Mesendoderm (in vitro differentiated cells): ENCODE results near the gene PCSK1.
A peak's percentile ranks its signal among the peaks of the same experiment; 100 is the strongest.

Source experiments
- DNase-seq: peaks from one replicate; pipeline ENCODE4 v3.0.0; 2013
- H2AK5ac ChIP-seq: 2 replicates; pipeline ENCODE4 v1.6.1; 2013; ENCODE audit warnings: low read length, inconsistent platforms
- H2BK120ac ChIP-seq: 2 replicates; pipeline ENCODE4 v1.6.1; 2013; ENCODE audit warnings: low read depth, mild to moderate bottlenecking, low read length, moderate library complexity, mixed read lengths
- H2BK15ac ChIP-seq: replicated peaks from 2 replicates; pipeline ENCODE4 v1.6.1; 2013; ENCODE audit warnings: low read depth, mild to moderate bottlenecking, moderate library complexity
- H2BK5ac ChIP-seq: 2 replicates; pipeline ENCODE4 v1.6.1; 2013; ENCODE audit warnings: low read length, inconsistent platforms
- H3K18ac ChIP-seq: 2 replicates; pipeline ENCODE4 v1.6.1; 2013; ENCODE audit warnings: mild to moderate bottlenecking, low read length, mixed read lengths
- H3K23ac ChIP-seq: one replicate; pipeline ENCODE4 v1.6.1; 2013; ENCODE audit warnings: low read length
- H3K27ac ChIP-seq: 2 replicates; pipeline ENCODE4 v1.5.1; 2013; ENCODE audit warnings: low read depth, mild to moderate bottlenecking, inconsistent platforms, low read length, moderate library complexity
- H3K27me3 ChIP-seq: 2 replicates; pipeline ENCODE4 v1.6.1; 2013; ENCODE audit warnings: low read length, control low read depth, mild to moderate bottlenecking, inconsistent platforms; ENCODE audit not compliant: insufficient read depth, poor library complexity
- H3K36me3 ChIP-seq: 2 replicates; pipeline ENCODE4 v1.6.1; 2013; ENCODE audit warnings: low read length, inconsistent platforms; ENCODE audit not compliant: control insufficient read depth, insufficient read depth
- H3K4ac ChIP-seq: one replicate; pipeline ENCODE4 v1.6.1; 2013; ENCODE audit warnings: low read depth, mild to moderate bottlenecking, low read length, moderate library complexity
- H3K4me1 ChIP-seq: 2 replicates; pipeline ENCODE4 v1.6.1; 2013; ENCODE audit warnings: low read depth, low read length, inconsistent platforms; ENCODE audit not compliant: control insufficient read depth
- H3K4me2 ChIP-seq: 2 replicates; pipeline ENCODE4 v1.6.1; 2013; ENCODE audit warnings: low read length
- H3K4me3 ChIP-seq: 2 replicates; pipeline ENCODE4 v1.5.1; 2013; ENCODE audit warnings: mild to moderate bottlenecking, low read length
- H3K56ac ChIP-seq: one replicate; pipeline ENCODE4 v1.6.1; 2013; ENCODE audit warnings: low read length
- H3K79me1 ChIP-seq: 2 replicates; pipeline ENCODE4 v1.6.1; 2013; ENCODE audit warnings: low read length, inconsistent platforms
- H3K79me2 ChIP-seq: 2 replicates; pipeline ENCODE4 v1.6.1; 2013; ENCODE audit warnings: mild to moderate bottlenecking, low read length; ENCODE audit not compliant: control insufficient read depth, insufficient read depth
- H3K9ac ChIP-seq: 2 replicates; pipeline ENCODE4 v1.6.1; 2013; ENCODE audit warnings: low read length, inconsistent platforms
- H4K5ac ChIP-seq: one replicate; pipeline ENCODE4 v1.6.1; 2013; ENCODE audit warnings: low read length
- H4K8ac ChIP-seq: one replicate; pipeline ENCODE4 v1.6.1; 2013; ENCODE audit warnings: low read depth, mild to moderate bottlenecking, control low read depth, low read length, moderate library complexity
- WGBS: extraction: QIAGEN DNeasy Blood & Tissue Kit; methylation state at CpG from one replicate; pipeline ENCODE4 v1.1.7; 2013; ENCODE audit warnings: low lambda C conversion rate, missing lambda C conversion rate; ENCODE audit not compliant: insufficient coverage; ENCODE audit errors: extremely low coverage; 5-methylcytosine and 5-hydroxymethylcytosine counted together

PCSK1 gene

DNA sequence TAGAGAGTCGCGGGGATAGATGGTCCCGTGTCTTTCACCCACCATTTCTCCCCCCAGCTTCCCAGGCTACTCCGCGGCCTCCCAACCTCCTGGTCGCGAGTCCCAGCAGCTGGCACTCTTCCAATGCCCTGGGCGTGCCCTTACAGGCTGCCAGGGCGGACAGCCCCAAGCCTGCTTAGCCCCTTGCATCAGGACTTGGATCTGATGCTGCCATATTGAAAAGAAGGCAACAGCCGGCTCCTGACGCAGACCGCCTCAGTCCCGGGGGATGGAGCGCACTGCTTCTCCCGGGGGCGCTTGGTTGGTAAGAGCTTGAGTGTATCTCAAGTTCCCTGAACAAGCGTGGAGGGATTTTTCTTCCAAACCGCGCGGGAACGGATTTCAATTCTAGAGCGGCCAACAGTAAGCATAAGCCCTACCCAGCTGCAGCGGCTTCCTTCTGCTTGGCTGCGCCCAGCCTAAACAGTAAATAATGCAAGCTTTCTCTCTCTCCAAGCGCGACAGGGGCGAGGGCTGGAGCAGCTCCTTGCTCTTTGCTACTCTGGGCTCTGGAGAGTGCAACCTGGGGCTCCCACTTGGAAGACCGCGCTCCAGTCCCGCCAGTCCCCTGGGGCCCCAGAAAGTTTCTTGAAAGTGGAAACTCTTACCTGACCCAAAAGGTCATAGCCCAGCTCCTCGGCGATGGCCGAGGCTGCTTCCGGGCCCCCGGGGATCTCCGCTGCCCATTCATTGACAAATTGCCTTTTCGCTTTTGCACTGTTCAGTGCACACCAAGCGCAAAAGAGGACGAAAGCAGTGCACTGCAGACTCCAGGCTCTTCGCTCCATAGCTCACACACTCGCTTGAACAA, 607 bp downstream of the PCSK1 start:
- peak overlapping the region; percentile 48 for H3K23ac ChIP-seq
- peaks cover 6% of the 10 kb centered on the region for H3K27me3 ChIP-seq
- H3K4me2 ChIP-seq, result peak overlapping the region; percentile 99
- peak; percentile 78 for DNase-seq
- peak overlapping the region; percentile 61 for H3K4me3 ChIP-seq
- no peaks in the 10 kb centered on the region for H3K36me3 ChIP-seq
- H2BK15ac ChIP-seq, result no peak overlapping the region
- H3K18ac ChIP-seq, result no peak overlapping the region
- H3K4ac ChIP-seq, result no peak overlapping the region
- H2AK5ac ChIP-seq, result no peak overlapping the region
- no peak overlapping the region for H4K8ac ChIP-seq
- H3K79me1 ChIP-seq, result no peaks in the 10 kb centered on the region
- H2BK120ac ChIP-seq, result no peak overlapping the region
- H3K4me1 ChIP-seq, result no peaks in the 10 kb centered on the region
- no peaks in the 10 kb centered on the region for H3K79me2 ChIP-seq
- H3K27ac ChIP-seq, result no peak overlapping the region
- peak overlapping the region; percentile 44 for H3K56ac ChIP-seq
- H2BK5ac ChIP-seq, result no peak overlapping the region
- no peak overlapping the region for H3K9ac ChIP-seq
- no CpG with 5 or more reads among the region's 41 CpGs for WGBS
- H4K5ac ChIP-seq, result no peak overlapping the region

DNA sequence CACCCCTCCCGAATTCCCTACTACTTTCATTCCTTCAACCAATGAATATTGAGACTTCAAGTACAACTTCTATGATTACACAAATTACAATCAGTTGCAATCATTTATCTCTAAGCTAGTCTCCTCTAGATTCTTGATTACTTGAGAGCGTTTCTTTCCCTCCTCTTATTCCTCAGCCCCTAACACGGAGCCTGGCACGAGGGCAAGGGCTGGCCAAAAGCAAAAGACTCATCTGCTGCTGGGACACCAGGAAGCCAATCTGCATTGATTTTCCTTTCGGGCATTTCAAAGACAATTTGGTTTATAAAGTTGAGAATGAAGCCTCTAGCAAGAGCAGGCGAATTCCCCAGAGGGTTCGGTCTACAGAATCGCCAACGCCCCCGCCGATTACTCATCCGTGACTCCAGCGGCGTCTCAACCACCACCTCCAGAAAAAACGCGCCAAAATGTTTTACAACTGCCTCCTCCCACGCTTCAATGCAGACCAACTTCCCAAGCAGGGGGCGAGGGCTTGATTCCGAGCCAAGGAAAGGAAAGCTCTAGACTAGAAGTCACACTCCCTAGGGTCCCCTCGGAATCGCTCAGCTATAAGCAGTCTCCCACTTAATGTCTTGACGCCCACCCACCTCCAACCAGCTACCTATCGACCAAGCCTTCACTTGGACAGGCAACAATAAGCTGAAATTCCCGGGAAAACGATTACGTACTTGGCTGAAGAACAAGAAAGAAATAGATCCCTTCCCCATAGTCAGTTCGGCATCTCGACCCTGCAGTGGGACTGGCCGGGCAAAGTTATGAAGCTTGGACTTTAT, 1.5 kb downstream of the PCSK1 start:
- H3K79me2 ChIP-seq, result no peaks in the 10 kb centered on the region
- peak overlapping the region; percentile 13 for H3K9ac ChIP-seq
- H3K18ac ChIP-seq, result no peak overlapping the region
- H3K27ac ChIP-seq, result no peak overlapping the region
- no peak overlapping the region for H4K5ac ChIP-seq
- H3K36me3 ChIP-seq, result no peaks in the 10 kb centered on the region
- no peak overlapping the region for H2BK5ac ChIP-seq
- peaks cover 6% of the 10 kb centered on the region for H3K27me3 ChIP-seq
- WGBS, result no CpG with 5 or more reads among the region's 29 CpGs
- H3K4me2 ChIP-seq, result peak overlapping the region; percentile 99
- H4K8ac ChIP-seq, result no peak overlapping the region
- no peak overlapping the region for H2BK15ac ChIP-seq
- peak; percentile 64 for DNase-seq
- H2AK5ac ChIP-seq, result no peak overlapping the region
- H3K4ac ChIP-seq, result no peak overlapping the region
- no peak overlapping the region for H2BK120ac ChIP-seq
- H3K4me3 ChIP-seq, result peak overlapping the region; percentile 15
- H3K56ac ChIP-seq, result peak overlapping the region; percentile 35
- H3K79me1 ChIP-seq, result no peaks in the 10 kb centered on the region
- no peaks in the 10 kb centered on the region for H3K4me1 ChIP-seq
- no peak overlapping the region for H3K23ac ChIP-seq

DNA sequence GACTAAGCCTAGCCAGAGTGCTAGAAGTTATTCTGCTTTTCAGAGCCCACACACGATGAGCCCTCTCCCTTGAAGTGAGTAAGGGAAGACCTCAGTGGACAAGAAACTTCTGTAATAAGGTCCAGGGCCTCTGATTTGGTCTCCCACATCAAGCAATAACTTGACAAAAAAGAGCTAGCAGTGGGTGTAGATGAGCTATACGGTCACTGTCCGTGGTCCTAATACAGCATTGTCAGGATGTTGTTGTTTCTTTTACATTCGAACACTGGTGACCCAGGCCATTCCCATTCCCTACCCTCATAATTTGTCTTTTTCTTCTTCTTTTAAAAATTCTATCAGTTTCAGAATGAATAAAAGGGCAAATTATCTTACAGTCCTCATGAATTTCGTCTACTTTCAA, 5.2 kb downstream of the PCSK1 start:
- H3K27me3 ChIP-seq, result peaks cover 3% of the 10 kb centered on the region
- peak; percentile 57 for DNase-seq
- no peak overlapping the region for H4K8ac ChIP-seq
- H2BK15ac ChIP-seq, result no peak overlapping the region
- no peaks in the 10 kb centered on the region for H3K79me2 ChIP-seq
- no CpG with 5 or more reads among the region's 5 CpGs for WGBS
- no peaks in the 10 kb centered on the region for H3K79me1 ChIP-seq
- no peak overlapping the region for H3K27ac ChIP-seq
- no peak overlapping the region for H2BK5ac ChIP-seq
- H3K9ac ChIP-seq, result no peak overlapping the region
- no peak overlapping the region for H3K4me3 ChIP-seq
- no peak overlapping the region for H2BK120ac ChIP-seq
- no peaks in the 10 kb centered on the region for H3K4me1 ChIP-seq
- H3K23ac ChIP-seq, result no peak overlapping the region
- H3K36me3 ChIP-seq, result no peaks in the 10 kb centered on the region
- no peak overlapping the region for H3K4ac ChIP-seq
- no peak overlapping the region for H4K5ac ChIP-seq
- H3K4me2 ChIP-seq, result no peak overlapping the region
- no peak overlapping the region for H2AK5ac ChIP-seq
- no peak overlapping the region for H3K56ac ChIP-seq
- no peak overlapping the region for H3K18ac ChIP-seq

DNA sequence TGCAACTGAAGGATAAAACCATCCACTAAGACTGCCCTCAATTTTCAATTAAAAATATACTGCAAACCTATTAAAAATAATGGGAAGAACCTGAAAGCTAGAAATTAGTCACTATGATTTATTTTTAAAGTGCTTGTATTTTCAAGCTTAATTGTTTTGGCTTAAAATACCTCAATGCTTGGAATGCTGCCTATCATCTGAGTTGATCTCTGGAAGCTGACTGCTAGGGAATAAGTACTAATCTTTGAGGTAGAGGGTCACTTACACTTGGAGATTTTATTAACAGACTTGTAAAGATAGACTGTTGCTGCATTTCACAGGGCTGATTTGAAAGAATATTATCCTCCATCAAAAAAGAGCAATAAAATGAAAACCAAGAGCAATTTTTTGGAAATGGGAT, 6.2 kb downstream of the PCSK1 start:
- Histone ChIP-seq H3K36me3 (no peaks in the 10 kb centered on the region), H3K27me3 (peaks cover 3% of the 10 kb centered on the region), H3K4me2 (no peak overlapping the region), H4K8ac (no peak overlapping the region), H3K56ac (no peak overlapping the region), H3K18ac (no peak overlapping the region), H2AK5ac (no peak overlapping the region), H3K4me1 (no peaks in the 10 kb centered on the region), H3K79me1 (no peaks in the 10 kb centered on the region), H3K4ac (no peak overlapping the region), H4K5ac (no peak overlapping the region), H2BK120ac (no peak overlapping the region), H3K4me3 (no peak overlapping the region), H3K23ac (no peak overlapping the region), H3K27ac (no peak overlapping the region), H2BK5ac (no peak overlapping the region), H3K79me2 (no peaks in the 10 kb centered on the region), H3K9ac (no peak overlapping the region), H2BK15ac (no peak overlapping the region)
- DNase-seq, result peak; percentile 54

DNA sequence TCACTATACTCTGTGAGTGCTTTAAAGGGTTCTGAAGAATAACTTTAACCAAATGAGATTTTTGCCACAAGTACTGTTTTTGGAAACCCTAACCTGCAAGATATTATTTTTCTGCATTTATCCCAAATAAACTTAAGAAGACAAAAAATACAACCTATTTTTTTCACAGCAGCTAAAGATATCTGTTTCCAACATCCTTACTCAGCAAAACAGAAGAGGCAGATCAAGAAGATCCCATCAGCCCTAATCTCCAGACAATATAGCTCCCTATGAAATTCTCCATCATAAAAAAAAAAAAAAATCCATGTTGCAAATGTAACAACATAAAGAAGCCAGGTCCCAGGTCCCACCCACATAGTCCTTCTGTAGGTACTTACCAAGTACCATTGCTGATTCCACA, 7.6 kb downstream of the PCSK1 start:
- Histone ChIP-seq H3K36me3 (no peaks in the 10 kb centered on the region), H4K5ac (no peak overlapping the region), H3K79me2 (no peaks in the 10 kb centered on the region), H3K79me1 (no peaks in the 10 kb centered on the region), H3K9ac (no peak overlapping the region), H4K8ac (no peak overlapping the region), H3K27ac (no peak overlapping the region), H2BK15ac (no peak overlapping the region), H3K18ac (no peak overlapping the region), H3K4me3 (no peak overlapping the region), H3K23ac (no peak overlapping the region), H3K27me3 (no peaks in the 10 kb centered on the region), H2BK120ac (no peak overlapping the region), H3K56ac (no peak overlapping the region), H2BK5ac (no peak overlapping the region), H3K4me2 (no peak overlapping the region), H3K4me1 (no peaks in the 10 kb centered on the region), H2AK5ac (no peak overlapping the region), H3K4ac (no peak overlapping the region)
- no peak for DNase-seq
